ENCODE results near the gene ERFL. TPM values are rescaled to one million over a fixed set of nuclear protein-coding genes. Genes with fewer than 3 reads are reported as not detected.

The ERFL gene
- total RNA-seq, 1 donor from 2014 or later, result not detected

DNA sequence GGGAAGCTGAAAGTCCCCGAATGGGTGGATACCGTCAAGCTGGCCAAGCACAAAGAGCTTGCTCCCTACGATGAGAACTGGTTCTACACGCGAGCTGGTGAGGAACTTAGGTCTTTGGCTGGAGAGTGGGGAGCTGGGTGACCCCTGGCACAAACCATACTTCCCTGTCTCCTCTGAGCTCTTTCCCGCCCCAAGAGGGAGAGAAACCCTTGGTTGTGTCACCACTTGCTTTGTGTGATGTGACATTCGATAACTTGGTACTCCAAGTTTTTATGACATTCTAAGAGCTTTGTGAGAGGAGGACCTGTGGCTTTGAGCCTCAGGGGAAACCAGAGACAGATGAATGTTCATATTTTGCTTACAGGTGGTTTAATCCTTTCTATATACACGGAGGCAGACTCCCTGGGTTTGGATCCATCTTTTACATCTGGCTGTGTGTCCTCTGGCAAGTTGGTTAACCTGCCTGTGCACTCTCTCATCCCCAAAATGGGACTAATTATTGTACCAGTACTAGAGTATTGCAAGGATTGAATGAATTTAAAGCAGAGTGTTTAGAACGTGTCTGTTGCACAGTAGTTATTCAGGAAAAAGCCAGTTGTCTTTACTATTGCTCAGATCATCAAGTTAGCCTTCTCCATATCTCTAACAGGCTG, 67.0 kb downstream of the ERFL start:
- DNase-seq (ENCODE audit: low read depth), result no peak

- DNase-seq (ENCODE audit: low read depth), result no peak
Measured at GRCh38 chr19:41860419-41861115, 67.7 kb downstream of the ERFL start.

DNA sequence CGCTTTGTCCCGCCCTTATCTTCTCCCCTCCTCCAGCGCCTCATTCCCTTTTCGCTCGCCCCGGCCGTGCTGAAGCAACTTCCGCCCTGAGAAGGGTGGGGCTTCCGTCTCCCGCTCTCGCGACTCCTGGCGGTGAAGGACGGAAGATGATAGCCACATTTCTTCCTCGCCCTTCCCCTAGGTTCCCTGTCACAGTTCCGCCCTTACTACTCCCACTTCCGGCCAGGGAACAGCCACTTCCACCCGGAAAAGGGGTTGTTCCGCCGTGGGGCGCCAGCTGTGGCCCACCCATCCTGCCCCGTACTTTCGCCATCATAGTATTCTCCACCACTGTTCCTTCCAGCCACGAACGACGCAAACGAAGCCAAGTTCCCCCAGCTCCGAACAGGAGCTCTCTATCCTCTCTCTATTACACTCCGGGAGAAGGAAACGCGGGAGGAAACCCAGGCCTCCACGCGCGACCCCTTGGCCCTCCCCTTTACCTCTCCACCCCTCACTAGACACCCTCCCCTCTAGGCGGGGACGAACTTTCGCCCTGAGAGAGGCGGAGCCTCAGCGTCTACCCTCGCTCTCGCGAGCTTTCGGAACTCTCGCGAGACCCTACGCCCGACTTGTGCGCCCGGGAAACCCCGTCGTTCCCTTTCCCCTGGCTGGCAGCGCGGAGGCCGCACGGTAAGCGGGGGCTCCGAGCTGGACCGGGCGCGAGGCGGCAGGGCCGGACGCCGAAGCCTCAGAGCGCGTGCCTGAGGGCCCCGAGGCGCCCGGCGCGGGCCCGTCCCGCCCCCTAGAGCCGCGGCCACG, 68.4 kb downstream of the ERFL start, which contains the start of gene RPS19:
Gene RPS19, plus strand, starts transcription at position 638 of the 801 bp plus-strand sequence. CDS start 520 bp downstream, outside the sequence.
- DNase-seq (ENCODE audit: low read depth), result peak; percentile 99

DNA sequence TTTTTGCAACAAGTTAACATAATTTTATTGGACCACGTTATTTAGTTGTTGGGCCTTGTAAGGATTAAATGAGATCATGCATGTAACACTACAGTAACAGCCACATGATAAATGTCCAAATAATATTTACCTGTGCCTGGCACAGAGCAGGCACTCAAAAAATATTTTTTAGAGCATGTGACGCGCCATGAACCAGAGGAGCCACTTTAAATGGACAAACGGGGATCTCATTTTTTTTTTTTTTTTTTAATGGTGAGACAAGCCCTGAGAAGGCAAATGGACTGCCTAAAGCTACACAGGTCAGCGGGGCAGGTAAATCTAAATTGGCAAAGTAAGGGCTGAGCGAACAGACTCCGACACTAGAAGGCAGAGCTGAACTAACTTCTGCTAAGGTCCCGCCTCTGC, 69.0 kb downstream of the ERFL start:
- DNase-seq (ENCODE audit: low read depth), result no peak

Small RNA genes lying within 50 kb of the gene (microRNA-seq; reads per million reads assigned to microRNA genes)
- not detected for gene MIR6797

Other genes with a start within 250 kb of the ERFL start
- not detected in 2 replicates for gene CEACAM7, start 240.2 kb downstream of the ERFL start, total RNA-seq
- gene CEACAM5, start 219.8 kb downstream of the ERFL start, total RNA-seq, result not detected in 2 replicates
- gene CEACAM6, start 172.9 kb downstream of the ERFL start, total RNA-seq, result not detected in 2 replicates
- not detected in 2 replicates for gene CEACAM3, start 131.9 kb downstream of the ERFL start, total RNA-seq
- not detected in 2 replicates for gene LYPD4, start 83.8 kb downstream of the ERFL start, total RNA-seq
- not detected in 2 replicates for gene DMRTC2, start 83.4 kb downstream of the ERFL start, total RNA-seq
- 323 and 368 TPM in 2 replicates for gene RPS19, start 68.2 kb downstream of the ERFL start, total RNA-seq
- gene CD79A, start 51.2 kb downstream of the ERFL start, total RNA-seq, result 1.2 and 2.0 TPM in 2 replicates
- 24.2 and 25.5 TPM in 2 replicates for gene ARHGEF1, start 45.3 kb downstream of the ERFL start, total RNA-seq
- 116 and 117 TPM in 2 replicates for gene RABAC1, start 30.9 kb upstream of the ERFL start, total RNA-seq
- gene ATP1A3, start 65.8 kb upstream of the ERFL start, total RNA-seq, result 0.26 and 0.56 TPM in 2 replicates
- 0.13 TPM in 1 of 2 replicates, not detected in the other for gene GRIK5, start 141.8 kb upstream of the ERFL start, total RNA-seq
- 18.6 and 20.1 TPM in 2 replicates for gene ZNF574, start 147.7 kb upstream of the ERFL start, total RNA-seq
- gene POU2F2, start 204.0 kb upstream of the ERFL start, total RNA-seq, result 0.03 TPM in 1 of 2 replicates, not detected in the other

All from myocyte (in vitro differentiated cells).